Hepatocyte (in vitro differentiated cells): ENCODE measurements around the gene PALD1. TPM values are rescaled to one million over a fixed set of nuclear protein-coding genes. Genes with fewer than 3 reads are reported as not detected.

Experiments used
- DNase-seq: peaks from one replicate; pipeline ENCODE4 v3.0.0-alpha.2; 2016; ENCODE audit warnings: low spot score
- H2AFZ ChIP-seq: fragments of 200-600 bp; sonication (generic); 2 replicates; pipeline ENCODE4 v1.6.0; 2016; ENCODE audit warnings: antibody characterized with exemption, mild to moderate bottlenecking
- H3K27ac ChIP-seq: fragments of 200-600 bp; sonication (generic); 2 replicates; pipeline ENCODE4 v1.5.1; 2016; ENCODE audit warnings: mild to moderate bottlenecking
- H3K27me3 ChIP-seq: fragments of 200-600 bp; sonication (generic); 2 replicates; pipeline ENCODE4 v1.6.1; 2016
- H3K36me3 ChIP-seq: fragments of 200-600 bp; sonication (generic); replicated peaks from 2 replicates; pipeline ENCODE4 v1.5.1; 2016; ENCODE audit warnings: low read depth; ENCODE audit not compliant: insufficient read depth
- H3K4me1 ChIP-seq: fragments of 200-600 bp; sonication (generic); 2 replicates; pipeline ENCODE4 v1.5.1; 2016; ENCODE audit warnings: mild to moderate bottlenecking, moderate library complexity; ENCODE audit not compliant: insufficient read depth
- H3K4me2 ChIP-seq: fragments of 200-600 bp; sonication (generic); 2 replicates; pipeline ENCODE4 v1.6.0; 2016
- H3K4me3 ChIP-seq: fragments of 200-600 bp; sonication (generic); 2 replicates; pipeline ENCODE4 v1.5.1; 2016; ENCODE audit warnings: mild to moderate bottlenecking
- H3K79me2 ChIP-seq: fragments of 200-600 bp; sonication (generic); 2 replicates; pipeline ENCODE4 v1.6.0; 2017; ENCODE audit warnings: mild to moderate bottlenecking
- H3K9me2 ChIP-seq: fragments of 200-600 bp; sonication (generic); replicated peaks from 2 replicates; pipeline ENCODE4 v1.6.0; 2017; ENCODE audit warnings: mild to moderate bottlenecking; ENCODE audit not compliant: insufficient read depth
- H3K9me3 ChIP-seq: fragments of 200-600 bp; sonication (generic); 2 replicates; pipeline ENCODE4 v1.5.1; 2016; ENCODE audit warnings: low read depth, mild to moderate bottlenecking
- H4K20me1 ChIP-seq: fragments of 200-600 bp; sonication (generic); 2 replicates; pipeline ENCODE4 v1.6.0; 2016; ENCODE audit warnings: mild to moderate bottlenecking; ENCODE audit not compliant: insufficient read depth, poor library complexity, severe bottlenecking
- EZH2 ChIP-seq: fragments of 200-600 bp; sonication (generic); IDR thresholded peaks from 2 replicates; pipeline ENCODE4 v1.6.1; 2016; ENCODE audit warnings: antibody characterized with exemption, mild to moderate bottlenecking, borderline replicate concordance
- EZH2phosphoT487 ChIP-seq: fragments of 200-600 bp; sonication (generic); IDR thresholded peaks from one replicate; pipeline ENCODE4 v1.6.1; 2018; ENCODE audit warnings: antibody characterized with exemption, mild to moderate bottlenecking, low read depth, moderate library complexity; ENCODE audit not compliant: unreplicated experiment, severe bottlenecking
- WGBS: methylation state at CpG from one replicate; pipeline ENCODE4 v1.1.6; 2016; ENCODE audit warnings: low lambda C conversion rate; ENCODE audit errors: missing lambda C conversion rate; 5-methylcytosine and 5-hydroxymethylcytosine counted together
- polyA plus RNA-seq: library from polyadenylated mRNA; unstranded; fragments of >200 nt; fragmentation: Nextera tagmentation; extraction: Ambion mirVana; gene quantifications from 2 replicates; pipeline ENCODE4 v1.2.1, GENCODE V29; 2016
- total RNA-seq: library from RNA; depleted of rRNA; stranded (reverse); fragments of >200 nt; gene quantifications from 2 replicates; pipeline ENCODE4 v1.2.3, GENCODE V29; 2014
- TF ChIP-seq, protein P1 (sequence below): fragments of 200-600 bp; sonication (generic); IDR thresholded peaks from 2 replicates; pipeline ENCODE4 v1.5.1; 2016; ENCODE audit warnings: antibody characterized with exemption, mild to moderate bottlenecking; ENCODE audit not compliant: poor library complexity

The PALD1 gene
- total and polyA plus RNA-seq, 2 experiments from 2014 or later, result 1.3 to 2.2 TPM

DNA sequence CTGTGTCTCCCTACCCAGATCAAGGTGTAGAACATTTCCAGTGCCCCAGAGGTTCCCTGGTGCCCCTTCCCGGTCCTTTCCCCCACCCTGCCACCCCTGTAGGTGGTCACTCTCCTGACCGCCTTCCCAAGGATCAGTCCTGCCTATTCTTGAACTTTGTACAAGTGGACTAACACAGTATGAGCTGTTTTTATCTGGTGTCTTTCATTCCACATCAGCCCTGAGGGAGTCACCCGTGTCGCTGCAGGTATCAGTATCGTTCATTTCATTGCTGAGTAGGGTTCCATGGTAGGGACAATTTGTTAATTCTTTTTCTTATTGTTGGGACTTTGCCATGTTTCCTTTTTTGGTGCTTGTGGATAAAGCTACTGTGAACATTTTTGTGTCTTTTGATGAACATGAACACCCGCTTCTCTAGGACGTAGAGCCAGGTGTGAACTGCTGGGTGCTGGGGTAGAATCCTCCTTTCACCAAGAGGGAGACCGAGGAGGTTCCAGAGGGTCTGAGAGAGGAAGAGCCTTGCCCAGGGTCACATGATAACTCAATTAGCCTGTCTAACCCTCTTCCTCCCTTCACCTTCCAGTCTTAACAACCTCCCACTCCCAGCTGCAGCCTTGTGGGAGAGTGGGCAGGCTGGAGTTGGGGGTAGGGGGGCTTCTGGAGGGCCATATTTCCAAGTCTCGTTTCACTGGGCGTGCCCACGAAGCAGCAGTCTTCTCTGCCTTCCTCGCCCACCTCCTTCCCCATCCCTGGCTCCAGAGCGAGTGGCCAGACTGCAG lies 18.0 kb downstream of the PALD1 start:
- Histone ChIP-seq H3K9me2 (no peaks in the 10 kb centered on the region), H3K79me2 (no peaks in the 10 kb centered on the region), H3K27me3 (no peaks in the 10 kb centered on the region), H3K9me3 (no peaks in the 10 kb centered on the region), H2AFZ (no peak overlapping the region), H4K20me1 (no peaks in the 10 kb centered on the region), H3K36me3 (no peaks in the 10 kb centered on the region), H3K4me3 (no peak overlapping the region), H3K4me2 (no peak overlapping the region), H3K4me1 (peaks cover 6% of the 10 kb centered on the region), H3K27ac (no peak overlapping the region)
- TF ChIP-seq EZH2phosphoT487 (no peak), EZH2 (no peak)
- TF ChIP-seq, protein P1, sequence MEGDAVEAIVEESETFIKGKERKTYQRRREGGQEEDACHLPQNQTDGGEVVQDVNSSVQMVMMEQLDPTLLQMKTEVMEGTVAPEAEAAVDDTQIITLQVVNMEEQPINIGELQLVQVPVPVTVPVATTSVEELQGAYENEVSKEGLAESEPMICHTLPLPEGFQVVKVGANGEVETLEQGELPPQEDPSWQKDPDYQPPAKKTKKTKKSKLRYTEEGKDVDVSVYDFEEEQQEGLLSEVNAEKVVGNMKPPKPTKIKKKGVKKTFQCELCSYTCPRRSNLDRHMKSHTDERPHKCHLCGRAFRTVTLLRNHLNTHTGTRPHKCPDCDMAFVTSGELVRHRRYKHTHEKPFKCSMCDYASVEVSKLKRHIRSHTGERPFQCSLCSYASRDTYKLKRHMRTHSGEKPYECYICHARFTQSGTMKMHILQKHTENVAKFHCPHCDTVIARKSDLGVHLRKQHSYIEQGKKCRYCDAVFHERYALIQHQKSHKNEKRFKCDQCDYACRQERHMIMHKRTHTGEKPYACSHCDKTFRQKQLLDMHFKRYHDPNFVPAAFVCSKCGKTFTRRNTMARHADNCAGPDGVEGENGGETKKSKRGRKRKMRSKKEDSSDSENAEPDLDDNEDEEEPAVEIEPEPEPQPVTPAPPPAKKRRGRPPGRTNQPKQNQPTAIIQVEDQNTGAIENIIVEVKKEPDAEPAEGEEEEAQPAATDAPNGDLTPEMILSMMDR, result no peak
- 86% methylated on average over 13 of the region's 13 CpGs for WGBS
- DNase-seq, result no peak

DNA sequence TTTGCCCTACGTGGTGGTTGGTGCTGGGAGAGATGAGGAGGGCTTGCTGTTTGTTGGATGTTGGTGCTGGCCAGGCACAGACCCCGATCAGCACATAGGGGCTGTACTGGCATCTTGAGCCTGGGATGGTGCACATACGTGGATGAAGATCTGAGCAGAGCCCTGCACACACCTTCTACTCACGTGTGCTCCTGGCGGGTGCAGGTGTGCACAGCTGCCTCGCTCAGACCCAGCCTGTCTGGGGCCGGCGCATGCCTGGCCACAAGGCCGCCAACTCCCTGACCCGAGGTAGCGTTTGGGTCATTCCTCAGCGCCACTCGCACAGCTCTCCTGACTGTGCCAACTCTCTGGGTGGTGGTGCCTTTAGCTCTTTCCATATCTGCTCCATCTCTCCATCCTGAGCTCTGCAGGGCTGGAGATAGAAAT lies 18.6 kb downstream of the PALD1 start:
- H4K20me1 ChIP-seq, result no peaks in the 10 kb centered on the region
- H3K27me3 ChIP-seq, result no peaks in the 10 kb centered on the region
- H3K79me2 ChIP-seq, result no peaks in the 10 kb centered on the region
- WGBS, result 93% methylated on average over 13 of the region's 13 CpGs
- no peaks in the 10 kb centered on the region for H3K9me2 ChIP-seq
- H3K4me3 ChIP-seq, result no peak overlapping the region
- H3K4me1 ChIP-seq, result peaks cover 6% of the 10 kb centered on the region
- no peak overlapping the region for H3K27ac ChIP-seq
- no peak overlapping the region for H3K4me2 ChIP-seq
- TF ChIP-seq EZH2 (no peak), EZH2phosphoT487 (no peak)
- TF ChIP-seq, protein P1, result no peak
- no peaks in the 10 kb centered on the region for H3K9me3 ChIP-seq
- no peaks in the 10 kb centered on the region for H3K36me3 ChIP-seq
- H2AFZ ChIP-seq, result no peak overlapping the region
- DNase-seq, result no peak

DNA sequence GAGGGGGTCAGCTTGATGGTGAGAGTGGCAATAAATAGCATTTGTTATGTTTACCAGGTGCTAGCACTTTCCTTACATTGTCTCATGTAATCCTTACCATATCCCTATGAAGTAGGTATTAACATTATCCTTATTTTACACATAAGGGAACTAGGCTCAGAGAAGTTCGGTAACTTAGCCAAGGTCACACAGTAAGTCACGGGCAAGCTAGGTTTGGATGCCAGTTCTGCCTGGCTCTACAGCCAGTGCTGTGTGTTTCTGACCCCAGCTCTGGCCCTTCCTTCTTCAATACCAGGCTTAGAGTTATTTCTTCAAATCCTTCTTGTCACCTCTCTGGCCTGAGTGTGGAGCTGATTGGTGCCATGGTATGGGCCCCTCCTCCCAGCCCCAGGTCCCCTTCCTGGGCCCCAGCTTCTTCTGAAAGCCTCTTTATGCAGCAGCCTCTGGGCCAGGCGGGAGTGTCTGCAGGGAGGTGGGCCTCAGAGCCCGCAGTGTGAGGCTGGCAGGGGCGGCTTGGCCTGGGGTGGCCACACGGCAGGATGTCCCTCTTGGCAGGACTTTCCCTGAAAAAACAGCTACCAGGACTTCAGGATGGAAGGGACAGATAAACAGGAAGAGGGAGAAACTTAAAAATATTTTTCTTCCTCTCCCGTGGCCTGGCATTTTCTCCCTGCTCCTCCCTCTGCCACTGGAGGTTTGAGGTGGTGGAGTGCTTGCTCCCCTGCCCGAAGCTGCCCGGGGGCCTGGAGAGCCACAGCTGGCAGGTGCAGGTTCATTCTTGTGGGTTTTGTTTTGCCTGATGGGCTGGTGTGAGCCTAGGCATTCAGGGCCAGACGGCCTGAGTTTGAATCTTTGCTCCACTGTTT lies 20.6 kb downstream of the PALD1 start:
- no peak overlapping the region for H3K27ac ChIP-seq

More for the DNA sequence above, 20.6 kb downstream of the PALD1 start:
- no peaks in the 10 kb centered on the region for H3K27me3 ChIP-seq
- DNase-seq, result no peak
- no peaks in the 10 kb centered on the region for H3K79me2 ChIP-seq
- H4K20me1 ChIP-seq, result no peaks in the 10 kb centered on the region
- TF ChIP-seq EZH2phosphoT487 (no peak), EZH2 (no peak)
- TF ChIP-seq, protein P1, result no peak
- H3K9me3 ChIP-seq, result no peaks in the 10 kb centered on the region
- 70% methylated on average over 10 of the region's 10 CpGs for WGBS
- H3K4me3 ChIP-seq, result no peak overlapping the region
- H3K36me3 ChIP-seq, result no peaks in the 10 kb centered on the region
- peaks cover 6% of the 10 kb centered on the region for H3K4me1 ChIP-seq
- no peaks in the 10 kb centered on the region for H3K9me2 ChIP-seq
- H2AFZ ChIP-seq, result no peak overlapping the region
- no peak overlapping the region for H3K4me2 ChIP-seq
